HepG2 (cell line): ENCODE results near the gene FRMD3.

Experiments used
- CREB1 ChIP-seq, 2 experiments: fragments of 450-650 bp in 1 of 2; IDR thresholded peaks; 2 replicates each; pipeline ENCODE4 v1.6.1; 2016 to 2017; ENCODE audit warnings: control low read depth in 1 of 2, mild to moderate bottlenecking in 1 of 2, missing compliant biosample characterization in 1 of 2, missing genetic modification characterization in 1 of 2
- RAD21 ChIP-seq: fragments of 450-650 bp; formaldehyde crosslinking; IDR thresholded peaks from 2 replicates; pipeline ENCODE4 v1.5.0; 2020; ENCODE audit warnings: mild to moderate bottlenecking
- REST ChIP-seq, 2 experiments: IDR thresholded peaks; 2 replicates each; pipeline ENCODE4 v1.6.1; 2011 to 2012; ENCODE audit warnings: low read length in 2 of 2, borderline replicate concordance in 1 of 2, low read depth in 1 of 2, mild to moderate bottlenecking in 1 of 2, moderate library complexity in 1 of 2
- SIN3B ChIP-seq: fragments of 150-350 bp; IDR thresholded peaks from 2 replicates; pipeline ENCODE4 v1.6.1; 2014; ENCODE audit warnings: low read length
- ZFP41 ChIP-seq: sonication (generic); formaldehyde crosslinking; IDR thresholded peaks from 2 replicates; pipeline ENCODE4 v1.4.0; 2020; ENCODE audit warnings: mild to moderate bottlenecking, missing genetic modification reagents, borderline replicate concordance
- ZKSCAN8 ChIP-seq: IDR thresholded peaks from 2 replicates; pipeline ENCODE4 v1.6.1; 2016; ENCODE audit warnings: borderline replicate concordance, missing genetic modification reagents, missing compliant biosample characterization
- ZNF12 ChIP-seq: sonication (generic); formaldehyde crosslinking; IDR thresholded peaks from 2 replicates; pipeline ENCODE4 v1.5.0; 2020; ENCODE audit warnings: missing genetic modification reagents
- ZNF263 ChIP-seq: sonication (generic); formaldehyde crosslinking; IDR thresholded peaks from 2 replicates; pipeline ENCODE4 v1.4.0; 2020; ENCODE audit warnings: missing genetic modification reagents
- ZNF530 ChIP-seq: sonication (generic); formaldehyde crosslinking; IDR thresholded peaks from 2 replicates; pipeline ENCODE4 v1.5.0; 2020; ENCODE audit warnings: low read depth, mild to moderate bottlenecking, missing genetic modification reagents
- ZNF777 ChIP-seq: sonication (generic); formaldehyde crosslinking; IDR thresholded peaks from 2 replicates; pipeline ENCODE4 v1.4.0; 2020; ENCODE audit warnings: missing genetic modification reagents
- ZSCAN12 ChIP-seq: sonication (generic); formaldehyde crosslinking; IDR thresholded peaks from 2 replicates; pipeline ENCODE4 v1.9.0; 2021; ENCODE audit warnings: mild to moderate bottlenecking, missing genetic modification reagents
- TF ChIP-seq, protein P1 (sequence below): sonication (generic); formaldehyde crosslinking; IDR thresholded peaks from 2 replicates; pipeline ENCODE4 v1.8.1; 2023; ENCODE audit warnings: mild to moderate bottlenecking, missing genetic modification reagents, borderline replicate concordance

- TF ChIP-seq ZSCAN12 (CRISPR knock-in tag) (no peak), ZKSCAN8 (no peak), REST (IDR thresholded peaks at IDR 0.05; ENCODE audit: borderline replicate concordance in 1 of 2, low read depth in 1 of 2, low read length in 2 of 2) (no peak), RAD21 (CRISPR knock-in tag) (no peak), CREB1 (IDR thresholded peaks at IDR 0.05) (no peak), CREB1 (CRISPR knock-in tag; IDR thresholded peaks at IDR 0.05) (no peak), ZNF12 (CRISPR knock-in tag) (no peak), ZFP41 (no peak), ZNF530 (no peak), SIN3B (no peak), ZNF263 (CRISPR knock-in tag) (no peak), ZNF777 (CRISPR knock-in tag) (no peak)
- TF ChIP-seq, protein P1, sequence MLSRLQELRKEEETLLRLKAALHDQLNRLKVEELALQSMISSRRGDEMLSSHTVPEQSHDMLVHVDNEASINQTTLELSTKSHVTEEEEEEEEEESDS (CRISPR knock-in tag): no peak
These were observed 257.9 kb downstream of the FRMD3 start for GRCh38 chr9:83280268-83280667.
